Measurements from ENCODE around the gene SLC25A23.

Gene SLC25A23

DNA sequence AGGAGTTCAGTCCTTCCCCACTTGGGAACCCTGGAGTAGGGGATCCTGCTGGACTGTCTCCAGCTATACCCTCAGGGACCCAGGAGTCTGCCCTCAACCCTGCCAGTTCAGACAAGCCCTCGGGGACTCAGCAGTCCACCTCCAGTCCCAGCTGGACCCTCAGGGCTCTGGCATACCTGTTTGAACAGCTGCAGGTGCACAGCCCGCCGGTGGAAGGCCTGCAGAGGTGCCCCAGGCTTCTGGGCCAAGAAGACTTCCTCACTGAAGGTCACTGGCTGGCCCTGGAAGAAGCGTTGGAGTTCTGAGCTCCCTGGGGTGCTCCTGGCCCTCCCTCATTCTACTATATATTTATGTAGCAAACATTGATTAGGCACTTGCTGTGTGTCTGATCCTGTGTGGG, 13.1 kb upstream of the SLC25A23 start:
- Histone ChIP-seq H4K20me1 (ENCODE audit: insufficient read depth) (no peaks in the 10 kb centered on the region), H3K9ac (no peak overlapping the region), H3K4me2 (no peak overlapping the region), H2AFZ (ENCODE audit: low read depth) (no peak overlapping the region), H3K27ac (no peak overlapping the region), H3K4me1 (ENCODE audit: low read depth, poor library complexity, severe bottlenecking) (no peaks in the 10 kb centered on the region), H3K79me2 (ENCODE audit: insufficient read depth, low read depth) (no peaks in the 10 kb centered on the region), H3K36me3 (ENCODE audit: insufficient read depth) (no peaks in the 10 kb centered on the region), H3K27me3 (ENCODE audit: insufficient read depth, low read depth) (peaks cover 14% of the 10 kb centered on the region; the same call in 1 of the 2 replicates), H3K4me3 (IDR thresholded peaks at IDR 0.05; ENCODE audit: insufficient read depth, low read depth, low read length) (no peak overlapping the region)
- TF ChIP-seq CTCF (conservative IDR thresholded peaks at IDR 0.05; ENCODE audit: low read depth, low read length), result no peak

DNA sequence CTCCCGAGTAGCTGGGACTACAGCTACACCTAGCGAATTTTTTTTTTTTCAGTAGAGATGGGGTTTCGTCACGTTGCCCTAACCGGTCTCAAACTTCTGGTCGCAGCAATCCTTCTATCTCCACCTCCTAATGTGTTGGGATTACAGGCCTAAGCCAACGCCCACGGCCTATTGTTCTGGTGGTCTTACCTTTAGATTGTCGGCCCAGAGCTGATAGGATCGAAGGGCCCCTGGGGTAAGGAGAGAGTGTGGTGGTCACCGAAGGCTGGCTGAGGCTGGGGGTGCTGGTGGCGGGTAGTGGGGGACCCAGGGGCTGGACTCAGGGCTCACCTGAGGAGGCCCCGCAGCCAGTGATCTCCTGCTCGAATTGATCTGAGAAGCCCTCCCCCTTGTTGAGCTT, 11.5 kb upstream of the SLC25A23 start:
- no peaks in the 10 kb centered on the region for H3K4me1 ChIP-seq (ENCODE audit: low read depth, poor library complexity, severe bottlenecking)
- H3K27me3 ChIP-seq (ENCODE audit: insufficient read depth, low read depth), result peaks cover 26% of the 10 kb centered on the region; the same call in 1 of the 2 replicates
- H3K4me2 ChIP-seq, result no peak overlapping the region
- no peaks in the 10 kb centered on the region for H3K79me2 ChIP-seq (ENCODE audit: insufficient read depth, low read depth)
- no peak for TF ChIP-seq CTCF (conservative IDR thresholded peaks at IDR 0.05; ENCODE audit: low read depth, low read length)
- H3K36me3 ChIP-seq (ENCODE audit: insufficient read depth), result no peaks in the 10 kb centered on the region
- H3K4me3 ChIP-seq (IDR thresholded peaks at IDR 0.05; ENCODE audit: insufficient read depth, low read depth, low read length), result no peak overlapping the region
- H3K9ac ChIP-seq, result no peak overlapping the region
- no peak overlapping the region for H2AFZ ChIP-seq (ENCODE audit: low read depth)
- H4K20me1 ChIP-seq (ENCODE audit: insufficient read depth), result no peaks in the 10 kb centered on the region
- no peak overlapping the region for H3K27ac ChIP-seq

DNA sequence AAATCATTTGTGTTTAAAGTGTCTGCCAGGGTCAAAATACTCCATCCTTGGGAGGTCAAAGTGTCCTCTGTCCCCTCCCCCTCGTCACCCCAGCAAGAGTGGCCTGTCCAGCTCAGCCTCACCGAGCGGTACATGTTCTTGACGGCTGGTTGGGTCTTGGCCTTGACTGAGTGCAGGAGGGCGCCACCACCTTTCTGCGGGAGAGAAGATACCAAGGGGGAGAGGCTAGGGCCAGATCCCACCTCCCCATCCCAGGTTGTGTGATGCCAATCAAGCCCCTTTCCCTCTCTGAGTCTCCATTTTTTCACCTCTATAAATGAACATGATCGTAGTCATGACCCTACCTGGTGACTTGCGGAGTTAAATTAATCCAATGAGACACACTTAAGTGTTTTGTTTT, 10.6 kb upstream of the SLC25A23 start:
- no peak overlapping the region for H2AFZ ChIP-seq (ENCODE audit: low read depth)
- H4K20me1 ChIP-seq (ENCODE audit: insufficient read depth), result no peaks in the 10 kb centered on the region
- H3K4me2 ChIP-seq, result no peak overlapping the region
- no peak for TF ChIP-seq CTCF (conservative IDR thresholded peaks at IDR 0.05; ENCODE audit: low read depth, low read length)
- H3K36me3 ChIP-seq (ENCODE audit: insufficient read depth), result no peaks in the 10 kb centered on the region
- peaks cover 26% of the 10 kb centered on the region; the same call in 1 of the 2 replicates for H3K27me3 ChIP-seq (ENCODE audit: insufficient read depth, low read depth)
- no peak overlapping the region for H3K27ac ChIP-seq
- H3K9ac ChIP-seq, result no peak overlapping the region
- no peaks in the 10 kb centered on the region for H3K4me1 ChIP-seq (ENCODE audit: low read depth, poor library complexity, severe bottlenecking)
- no peaks in the 10 kb centered on the region for H3K79me2 ChIP-seq (ENCODE audit: insufficient read depth, low read depth)
- no peak overlapping the region for H3K4me3 ChIP-seq (IDR thresholded peaks at IDR 0.05; ENCODE audit: insufficient read depth, low read depth, low read length)

DNA sequence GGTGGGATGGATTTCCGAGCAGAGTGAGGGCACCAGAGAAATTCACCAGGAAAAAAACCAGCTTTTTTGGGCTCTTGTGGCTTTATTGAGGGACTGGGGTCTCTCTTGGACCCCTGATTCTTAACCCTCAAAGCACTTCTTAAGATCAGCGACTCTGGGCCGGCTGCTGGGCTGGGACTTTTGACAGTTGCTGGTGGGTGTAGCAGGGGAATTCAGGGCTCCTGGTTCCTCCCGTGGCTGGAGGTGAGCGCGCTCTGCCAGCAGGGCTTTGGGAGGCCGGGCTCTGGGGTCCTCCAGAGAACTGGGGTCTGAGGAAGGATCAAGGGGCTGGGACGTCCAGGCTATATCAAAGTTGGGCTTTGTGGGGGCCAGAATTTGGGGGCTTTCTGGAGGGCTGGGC, 7.8 kb upstream of the SLC25A23 start:
- no peaks in the 10 kb centered on the region for H3K36me3 ChIP-seq (ENCODE audit: insufficient read depth)
- no peaks in the 10 kb centered on the region for H4K20me1 ChIP-seq (ENCODE audit: insufficient read depth)
- H3K4me3 ChIP-seq (IDR thresholded peaks at IDR 0.05; ENCODE audit: insufficient read depth, low read depth, low read length), result no peak overlapping the region
- H3K4me2 ChIP-seq, result no peak overlapping the region
- no peak overlapping the region for H2AFZ ChIP-seq (ENCODE audit: low read depth)
- no peaks in the 10 kb centered on the region for H3K79me2 ChIP-seq (ENCODE audit: insufficient read depth, low read depth)
- no peak overlapping the region for H3K9ac ChIP-seq
- no peaks in the 10 kb centered on the region for H3K4me1 ChIP-seq (ENCODE audit: low read depth, poor library complexity, severe bottlenecking)
- H3K27me3 ChIP-seq (ENCODE audit: insufficient read depth, low read depth), result peaks cover 26% of the 10 kb centered on the region; the same call in 1 of the 2 replicates
- no peak for TF ChIP-seq CTCF (conservative IDR thresholded peaks at IDR 0.05; ENCODE audit: low read depth, low read length)
- no peak overlapping the region for H3K27ac ChIP-seq
